Endothelial cell of umbilical vein (primary cell): ENCODE measurements around the gene ZSCAN26. TPM values are rescaled to one million over a fixed set of nuclear protein-coding genes. Genes with fewer than 3 reads are reported as not detected.

Source experiments
- BruUV-seq: library from RNA; stranded (reverse); fragments of 400-500 nt; replicated peaks from 2 replicates; lab custom pipeline; 2021; lab: Mats Ljungman, UMichigan
- CTCF ChIA-PET: fragments of 300-600, 350-600 bp; sonication (Branson Sonifier 250); formaldehyde crosslinking; loops from one replicate; lab custom pipeline; 2021; ENCODE audit warnings: antibody characterized with exemption, inconsistent platforms; lab: Charles Lee
- POLR2A ChIA-PET: fragments of 300-600, 350-600 bp; sonication (Branson Sonifier 250); formaldehyde crosslinking; loops from one replicate; lab custom pipeline; 2021; ENCODE audit warnings: antibody characterized with exemption, inconsistent platforms; lab: Charles Lee
- DNase-seq: peaks from one replicate; pipeline ENCODE4 v3.0.0-alpha.2; 2011; ENCODE audit warnings: low read depth, low spot score
- FAIRE-seq: peaks from 2 replicates; lab custom pipeline; 2011; peaks lifted over from hg19 to GRCh38; lab: Jason Lieb, UNC
- H2AFZ ChIP-seq: 2 replicates; pipeline ENCODE4 v1.6.0; 2012; ENCODE audit warnings: low read depth, low read length, control low read depth, inconsistent platforms
- H3K27ac ChIP-seq: 2 replicates; pipeline ENCODE4 v1.5.1; 2011; ENCODE audit warnings: low read depth, mild to moderate bottlenecking, control low read depth, low read length, moderate library complexity; ENCODE audit not compliant: insufficient read depth
- H3K27me3 ChIP-seq, 2 experiments: 2 replicates each; pipeline versions ENCODE4 v1.6.0 to v1.6.1; 2011; ENCODE audit warnings: low read length in 2 of 2, mixed read lengths in 1 of 2; ENCODE audit not compliant: control insufficient read depth in 2 of 2, insufficient read depth in 2 of 2
- H3K36me3 ChIP-seq, 2 experiments: 2 replicates in 1 of 2; 3 replicates in 1 of 2; pipeline ENCODE4 v1.5.1; 2011; ENCODE audit warnings: low read length in 2 of 2, mild to moderate bottlenecking in 1 of 2, moderate library complexity in 1 of 2; ENCODE audit not compliant: control insufficient read depth in 2 of 2, insufficient read depth in 2 of 2; ENCODE audit errors: extremely low read depth in 1 of 2
- H3K4me1 ChIP-seq: 3 replicates; pipeline ENCODE4 v1.5.1; 2011; ENCODE audit warnings: mild to moderate bottlenecking, low read length; ENCODE audit not compliant: control insufficient read depth, insufficient read depth; ENCODE audit errors: extremely low read depth
- H3K4me2 ChIP-seq: 2 replicates; pipeline ENCODE4 v1.6.1; 2011; ENCODE audit warnings: low read length, control low read depth, mixed read lengths; ENCODE audit not compliant: insufficient read depth
- H3K4me3 ChIP-seq, 3 experiments: fragments of 200-600 bp in 1 of 3; sonication (generic), shearing (Covaris generic) in 1 of 3; replicated peaks in 1 of 3; 2 replicates each; pipeline ENCODE4 v1.5.1; 2011 to 2016; ENCODE audit warnings: control low read depth in 3 of 3, low read length in 3 of 3, mild to moderate bottlenecking in 2 of 3, inconsistent platforms in 1 of 3, low read depth in 1 of 3, moderate library complexity in 1 of 3; ENCODE audit not compliant: insufficient read depth in 1 of 3
- H3K79me2 ChIP-seq: 2 replicates; pipeline ENCODE4 v1.6.0; 2012; ENCODE audit warnings: low read length, inconsistent platforms; ENCODE audit not compliant: control insufficient read depth, insufficient read depth
- H3K9ac ChIP-seq: replicated peaks from 2 replicates; pipeline ENCODE3; 2011; ENCODE audit warnings: low read length, control low read depth; ENCODE audit not compliant: insufficient read depth; ENCODE audit errors: extremely low read depth
- H3K9me1 ChIP-seq: replicated peaks from 3 replicates; pipeline ENCODE4 v1.6.0; 2011; ENCODE audit warnings: mild to moderate bottlenecking, low read length; ENCODE audit not compliant: control insufficient read depth, insufficient read depth; ENCODE audit errors: extremely low read depth
- H3K9me3 ChIP-seq: replicated peaks from 2 replicates; pipeline ENCODE4 v1.5.1; 2012; ENCODE audit warnings: low read length, inconsistent platforms; ENCODE audit not compliant: control insufficient read depth, insufficient read depth
- H4K20me1 ChIP-seq: replicated peaks from 2 replicates; pipeline ENCODE3; 2011; ENCODE audit warnings: mild to moderate bottlenecking, low read length; ENCODE audit not compliant: control insufficient read depth, insufficient read depth; ENCODE audit errors: extremely low read depth
- EZH2 ChIP-seq: IDR thresholded peaks from 2 replicates; pipeline ENCODE4 v1.6.1; 2012; ENCODE audit warnings: borderline replicate concordance, low read depth, mild to moderate bottlenecking, moderate library complexity, low read length, inconsistent platforms; ENCODE audit not compliant: severe bottlenecking
- FOS ChIP-seq: IDR thresholded peaks from 2 replicates; pipeline ENCODE4 v1.6.1; 2011; ENCODE audit warnings: mild to moderate bottlenecking, low read length, moderate library complexity, borderline replicate concordance; ENCODE audit not compliant: insufficient read depth
- GATA2 ChIP-seq: IDR thresholded peaks from 2 replicates; pipeline ENCODE4 v1.7.0; 2011; ENCODE audit warnings: low read depth, mild to moderate bottlenecking, moderate library complexity, mixed read lengths, low read length; ENCODE audit not compliant: insufficient read length, insufficient read depth
- JUN ChIP-seq: IDR thresholded peaks from 2 replicates; pipeline ENCODE4 v1.6.1; 2011; ENCODE audit warnings: borderline replicate concordance, low read depth; ENCODE audit not compliant: insufficient read length, insufficient read depth
- MYC ChIP-seq: IDR thresholded peaks from one replicate; pipeline ENCODE4 v1.6.1; 2011; ENCODE audit warnings: mild to moderate bottlenecking, low read depth, low read length
- POLR2A ChIP-seq: IDR thresholded peaks from 2 replicates; pipeline ENCODE4 v1.6.1; 2012; ENCODE audit warnings: low read depth, mild to moderate bottlenecking, control low read depth, low read length
- POLR2AphosphoS5 ChIP-seq: IDR thresholded peaks from 2 replicates; pipeline ENCODE4 v1.6.1; 2012; ENCODE audit warnings: low read depth, mild to moderate bottlenecking, control low read depth, low read length, moderate library complexity; ENCODE audit not compliant: insufficient read depth
- dilution Hi-C: fragments of 300-500 bp; cut with MboI; formaldehyde crosslinking; loops from one replicate; pipeline ENCODE4 v1.15.0; 2019; ENCODE audit warnings: low sequenced_read_pairs; ENCODE audit not compliant: extremely low pct_ligation_motif_present
- intact Hi-C: fragments of 100-400 bp; cut with micrococcal nuclease; formaldehyde crosslinking; loops from one replicate; pipeline ENCODE4 v1.10.0; 2022
- polyA plus RNA-seq, 4 experiments: library from polyadenylated mRNA; depleted of rRNA in 3 of 4; stranded (reverse) in 3 of 4; unstranded in 1 of 4; fragments of >200 nt; gene quantifications; 2 replicates each; pipeline versions ENCODE4 v1.2.1 to v1.2.3, GENCODE V29; 2011 to 2012; ENCODE audit warnings: missing spikeins in 1 of 4
- total RNA-seq: library from RNA; stranded (reverse); gene quantifications from 2 replicates; pipeline ENCODE4 v1.2.3, GENCODE V29; 2021
- TF ChIP-seq, protein P1 (sequence below): IDR thresholded peaks from 2 replicates; pipeline ENCODE4 v1.6.1; 2011; ENCODE audit not compliant: insufficient read depth, insufficient read length

Gene ZSCAN26
- total and polyA plus RNA-seq, 2 donors (not counting 3 experiments of a cell fraction or from before 2014, with no cell fraction given), result 12.8 to 14.1 TPM

DNA sequence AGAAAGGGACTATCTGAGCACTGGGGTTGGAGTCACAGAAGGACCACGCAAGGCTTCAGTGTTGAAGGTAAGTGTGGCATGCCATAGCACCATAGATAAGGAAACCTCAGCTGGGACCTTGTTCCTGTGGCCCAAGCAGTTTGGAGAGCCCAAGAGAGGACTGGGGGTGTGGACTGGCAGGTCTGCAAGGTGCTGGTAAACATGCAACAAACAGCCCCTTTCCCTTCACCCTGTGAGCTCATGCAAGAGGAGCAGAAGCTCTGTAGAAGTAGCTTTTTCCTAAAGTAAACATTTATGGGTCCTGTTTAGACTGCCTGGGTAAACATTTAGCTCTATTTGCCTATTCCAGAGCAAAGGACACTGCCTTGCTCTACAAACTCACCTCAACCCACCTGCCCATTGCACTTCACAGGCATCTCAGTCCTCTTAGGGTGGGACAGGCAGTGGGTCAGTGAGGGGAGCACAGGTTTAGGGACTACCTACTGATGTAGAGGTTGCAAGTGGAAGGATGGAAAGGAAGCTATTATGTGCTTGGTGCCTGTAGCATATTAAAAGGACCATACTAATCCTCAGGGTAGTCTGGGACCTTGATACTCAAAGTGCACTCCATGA is 57.0 kb downstream of the ZSCAN26 start:
- dilution Hi-C loops (no loop called here), intact Hi-C loops (no loop called here)
- Histone ChIP-seq H3K9ac (no peak overlapping the region), H3K9me3 (peaks cover 7% of the 10 kb centered on the region), H3K36me3 (peaks cover 0 to 4% of the 10 kb centered on the region in 2 experiments), H3K27me3 (no peaks in the 10 kb centered on the region), H3K27ac (no peak overlapping the region), H3K4me2 (no peak overlapping the region), H3K79me2 (no peaks in the 10 kb centered on the region), H3K4me1 (no peaks in the 10 kb centered on the region), H3K9me1 (no peaks in the 10 kb centered on the region), H4K20me1 (no peaks in the 10 kb centered on the region), H3K4me3 (no peak overlapping the region), H2AFZ (no peak overlapping the region)
- TF ChIP-seq MYC (no peak), FOS (no peak), EZH2 (no peak), JUN (no peak), GATA2 (no peak), POLR2AphosphoS5 (no peak), POLR2A (no peak)
- TF ChIP-seq, protein P1, sequence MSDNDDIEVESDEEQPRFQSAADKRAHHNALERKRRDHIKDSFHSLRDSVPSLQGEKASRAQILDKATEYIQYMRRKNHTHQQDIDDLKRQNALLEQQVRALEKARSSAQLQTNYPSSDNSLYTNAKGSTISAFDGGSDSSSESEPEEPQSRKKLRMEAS, result no peak
- FAIRE-seq, result no peak
- ChIA-PET POLR2A (no interaction called here), CTCF (interaction anchor here (0.7 kb wide), 1 partner anchor 32 kb away, joined by 3 read pairs; no protein-coding TSS in a partner anchor)
- no TSS peak for BruUV-seq
- DNase-seq, result no peak
